ENCODE results near the gene EYS. TPM values are rescaled to one million over a fixed set of nuclear protein-coding genes. Genes with fewer than 3 reads are reported as not detected.
A peak's percentile ranks its signal among the peaks of the same experiment; 100 is the strongest.

Gene EYS
- total RNA-seq, 3 donors from 2014 or later, result 0.16 to 0.61 (median 0.60) TPM

GRCh38 chr6:65700561-65700960, 6.5 kb downstream of the EYS start:
- no peak for DNase-seq
- intact Hi-C loops (cut with DNase I, micrococcal nuclease), result no loop called here
- TF ChIP-seq CTCF (IDR thresholded peaks at IDR 0.05), result no peak

DNA sequence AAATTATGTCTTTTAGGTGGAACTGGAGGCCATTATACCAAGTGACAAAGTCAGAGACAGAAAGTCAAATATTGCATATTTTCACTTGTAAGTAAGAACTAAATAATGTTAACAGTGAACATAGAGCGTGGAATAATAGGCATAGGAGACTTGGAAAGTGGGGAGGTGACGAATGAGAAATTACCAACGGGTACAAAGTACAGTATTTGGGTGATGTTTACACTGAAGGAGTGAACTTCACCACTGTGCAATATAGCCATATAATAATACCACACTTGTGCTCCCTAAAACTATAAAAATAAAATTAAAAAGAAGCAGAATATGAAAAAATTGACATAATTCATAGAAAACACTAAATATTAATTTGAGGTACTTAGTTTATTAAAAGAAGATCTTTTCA, 14.9 kb downstream of the EYS start:
- intact Hi-C loops (cut with DNase I, micrococcal nuclease), result no loop called here
- H3K4me1 ChIP-seq (ENCODE audit: low read depth), result peaks cover 8% of the 10 kb centered on the region
- H3K4me3 ChIP-seq, result no peak overlapping the region
- H3K9me3 ChIP-seq, result no peaks in the 10 kb centered on the region
- peak in 1 of 3 donors; percentile 5 for DNase-seq
- ATAC-seq, result peak; percentile 83
- H3K36me3 ChIP-seq (ENCODE audit: low read depth), result no peaks in the 10 kb centered on the region
- TF ChIP-seq CTCF (IDR thresholded peaks at IDR 0.05), result no peak

More at GRCh38 chr6:65700561-65700960, 6.5 kb downstream of the EYS start:
- Histone ChIP-seq H3K4me3 (no peak overlapping the region), H3K9me3 (no peaks in the 10 kb centered on the region), H3K36me3 (ENCODE audit: low read depth) (no peaks in the 10 kb centered on the region), H3K4me1 (ENCODE audit: low read depth) (peaks cover 4% of the 10 kb centered on the region)
- no peak for ATAC-seq

- no peak for ATAC-seq
Observed at GRCh38 chr6:65680232-65680631, 26.8 kb downstream of the EYS start.

GRCh38 chr6:65671922-65672321, 35.1 kb downstream of the EYS start:
- no peaks in the 10 kb centered on the region for H3K36me3 ChIP-seq (ENCODE audit: low read depth)
- no peaks in the 10 kb centered on the region for H3K4me1 ChIP-seq (ENCODE audit: low read depth)
- intact Hi-C loops (cut with DNase I, micrococcal nuclease), result no loop called here
- H3K4me3 ChIP-seq, result no peak overlapping the region
- ATAC-seq (no peak), DNase-seq (no peak)
- H3K9me3 ChIP-seq, result peaks cover 3% of the 10 kb centered on the region
- TF ChIP-seq CTCF (IDR thresholded peaks at IDR 0.05), result no peak

More at GRCh38 chr6:65680232-65680631, 26.8 kb downstream of the EYS start:
- no peak for TF ChIP-seq CTCF (IDR thresholded peaks at IDR 0.05)
- Histone ChIP-seq H3K4me1 (ENCODE audit: low read depth) (no peaks in the 10 kb centered on the region), H3K36me3 (ENCODE audit: low read depth) (no peaks in the 10 kb centered on the region), H3K9me3 (no peaks in the 10 kb centered on the region), H3K4me3 (no peak overlapping the region)
- no peak for DNase-seq
- intact Hi-C loops (cut with DNase I, micrococcal nuclease), result no loop called here

DNA sequence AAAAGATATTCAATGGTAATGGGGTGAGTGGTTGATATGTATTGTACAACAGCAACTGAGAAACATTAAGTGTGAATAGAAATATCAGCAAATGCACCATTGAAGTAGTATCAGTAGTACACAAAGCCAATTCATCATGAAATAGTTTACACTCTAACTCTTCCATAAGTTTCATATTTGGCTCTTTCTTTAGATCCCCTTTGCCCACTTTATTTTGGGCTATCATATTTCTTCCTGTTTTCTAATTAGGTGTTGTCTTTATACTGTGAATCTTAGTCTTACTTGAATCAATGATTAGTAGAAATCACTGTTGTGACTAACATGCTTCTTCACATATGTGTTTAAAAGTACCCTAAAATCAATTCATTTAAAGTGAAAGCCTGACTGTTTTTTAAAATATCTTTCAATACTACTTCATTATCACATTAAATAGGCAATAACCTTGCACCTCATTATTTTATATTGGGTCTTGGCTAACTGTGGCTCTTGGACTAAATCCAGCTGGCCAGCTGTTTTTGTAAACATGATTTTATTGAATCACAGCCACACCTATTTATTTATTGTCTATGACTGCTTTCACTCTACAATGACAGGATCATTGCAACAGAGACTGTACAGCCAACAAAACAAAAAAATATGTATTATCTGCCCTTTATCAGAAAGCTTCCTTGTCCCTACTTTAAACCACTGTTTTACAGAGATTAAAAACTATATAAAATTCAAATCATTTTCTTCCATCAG, 38.9 kb downstream of the EYS start:
- Histone ChIP-seq H3K36me3 (ENCODE audit: low read depth) (no peaks in the 10 kb centered on the region), H3K4me3 (no peak overlapping the region), H3K9me3 (no peaks in the 10 kb centered on the region), H3K4me1 (ENCODE audit: low read depth) (no peaks in the 10 kb centered on the region)
- intact Hi-C loops (cut with DNase I, micrococcal nuclease), result no loop called here
- TF ChIP-seq CTCF (IDR thresholded peaks at IDR 0.05), result no peak
- no peak for ATAC-seq
- DNase-seq, result peak in 1 of 3 donors; percentile 19

All from mucosa of descending colon (tissue), 3 donors.